ENCODE data around the gene SCNN1B. TPM values are rescaled to one million over a fixed set of nuclear protein-coding genes. Genes with fewer than 3 reads are reported as not detected.

The SCNN1B gene
- total RNA-seq, 2 donors from 2014 or later: not detected

GRCh38 chr16:23334950-23335349, 32.8 kb downstream of the SCNN1B start:
- 86% methylated on average over 1 of the region's 1 CpG; no CpG with 5 or more reads in 1 of the 2 experiments for WGBS, 2 experiments (ENCODE audit: insufficient coverage in 1 of 2, insufficient read length in 1 of 2)
- no peak for TF ChIP-seq CTCF (conservative IDR thresholded peaks at IDR 0.05)
- Mint-ChIP-seq H3K27ac (no peak overlapping the region), H3K4me3 (no peak overlapping the region), H3K4me1 (no peaks in the 10 kb centered on the region), H3K36me3 (ENCODE audit: low read depth) (no peaks in the 10 kb centered on the region), H3K27me3 (ENCODE audit: insufficient read depth) (peaks cover 2% of the 10 kb centered on the region), H3K9me3 (no peaks in the 10 kb centered on the region)
- H3K36me3 ChIP-seq (ENCODE audit: control insufficient read depth, insufficient read depth, low read length): no peaks in the 10 kb centered on the region
- no peak overlapping the region for H3K4me3 ChIP-seq (ENCODE audit: low read length)
- H3K27ac ChIP-seq (ENCODE audit: low read depth, low read length): no peak overlapping the region
- no peak for DNase-seq
- no peaks in the 10 kb centered on the region for H3K27me3 ChIP-seq (ENCODE audit: control insufficient read depth, insufficient read depth, low read length, poor library complexity, severe bottlenecking)
- H3K9ac ChIP-seq (ENCODE audit: extremely low read depth, low read length, poor library complexity, severe bottlenecking): no peak overlapping the region
- no peaks in the 10 kb centered on the region for H3K4me1 ChIP-seq (ENCODE audit: control insufficient read depth, insufficient read depth, low read length)
- no peaks in the 10 kb centered on the region for H3K9me3 ChIP-seq (ENCODE audit: control insufficient read depth, low read length)

GRCh38 chr16:23337836-23338550, 35.9 kb downstream of the SCNN1B start:
- no peaks in the 10 kb centered on the region for H3K4me1 ChIP-seq (ENCODE audit: control insufficient read depth, insufficient read depth, low read length)
- 93 to 95% methylated on average over 2 to 5 of the region's 5 CpGs for WGBS, 2 experiments (ENCODE audit: insufficient coverage in 1 of 2, insufficient read length in 1 of 2)
- no peaks in the 10 kb centered on the region for H3K36me3 Mint-ChIP-seq (ENCODE audit: low read depth)
- no peak overlapping the region for H3K27ac ChIP-seq (ENCODE audit: low read depth, low read length)
- no peaks in the 10 kb centered on the region for H3K9me3 ChIP-seq (ENCODE audit: control insufficient read depth, low read length)
- no peak overlapping the region for H3K27ac Mint-ChIP-seq
- H3K36me3 ChIP-seq (ENCODE audit: control insufficient read depth, insufficient read depth, low read length): no peaks in the 10 kb centered on the region
- no peak overlapping the region for H3K4me3 Mint-ChIP-seq
- no peaks in the 10 kb centered on the region for H3K4me1 Mint-ChIP-seq
- H3K9ac ChIP-seq (ENCODE audit: extremely low read depth, low read length, poor library complexity, severe bottlenecking): no peak overlapping the region
- no peak overlapping the region for H3K4me3 ChIP-seq (ENCODE audit: low read length)
- no peaks in the 10 kb centered on the region for H3K27me3 ChIP-seq (ENCODE audit: control insufficient read depth, insufficient read depth, low read length, poor library complexity, severe bottlenecking)
- no peaks in the 10 kb centered on the region for H3K27me3 Mint-ChIP-seq (ENCODE audit: insufficient read depth)
- DNase-seq: no peak
- TF ChIP-seq CTCF (conservative IDR thresholded peaks at IDR 0.05): no peak
- no peaks in the 10 kb centered on the region for H3K9me3 Mint-ChIP-seq

- H3K4me1 Mint-ChIP-seq: peaks cover 6% of the 10 kb centered on the region
- 98% methylated on average over 3 of the region's 3 CpGs; no CpG with 5 or more reads in 1 of the 2 experiments for WGBS, 2 experiments (ENCODE audit: insufficient coverage in 1 of 2, insufficient read length in 1 of 2)
- DNase-seq: no peak
- no peaks in the 10 kb centered on the region for H3K36me3 Mint-ChIP-seq (ENCODE audit: low read depth)
- H3K9me3 ChIP-seq (ENCODE audit: control insufficient read depth, low read length): no peaks in the 10 kb centered on the region
- H3K36me3 ChIP-seq (ENCODE audit: control insufficient read depth, insufficient read depth, low read length): no peaks in the 10 kb centered on the region
- no peaks in the 10 kb centered on the region for H3K27me3 ChIP-seq (ENCODE audit: control insufficient read depth, insufficient read depth, low read length, poor library complexity, severe bottlenecking)
- H3K9ac ChIP-seq (ENCODE audit: extremely low read depth, low read length, poor library complexity, severe bottlenecking): no peak overlapping the region
- H3K4me1 ChIP-seq (ENCODE audit: control insufficient read depth, insufficient read depth, low read length): no peaks in the 10 kb centered on the region
- H3K9me3 Mint-ChIP-seq: no peaks in the 10 kb centered on the region
- no peak overlapping the region for H3K4me3 Mint-ChIP-seq
- H3K27ac ChIP-seq (ENCODE audit: low read depth, low read length): no peak overlapping the region
- no peak overlapping the region for H3K27ac Mint-ChIP-seq
- no peak for TF ChIP-seq CTCF (conservative IDR thresholded peaks at IDR 0.05)
- H3K4me3 ChIP-seq (ENCODE audit: low read length): no peak overlapping the region
- peaks cover 2% of the 10 kb centered on the region for H3K27me3 Mint-ChIP-seq (ENCODE audit: insufficient read depth)
Observed at GRCh38 chr16:23339787-23340186, 37.7 kb downstream of the SCNN1B start.
